ENCODE measurements around the gene RAPH1. TPM values are rescaled to one million over a fixed set of nuclear protein-coding genes. Genes with fewer than 3 reads are reported as not detected.

Gene RAPH1
- polyA plus RNA-seq, 1 donor from 2014 or later = 13.9 TPM

DNA sequence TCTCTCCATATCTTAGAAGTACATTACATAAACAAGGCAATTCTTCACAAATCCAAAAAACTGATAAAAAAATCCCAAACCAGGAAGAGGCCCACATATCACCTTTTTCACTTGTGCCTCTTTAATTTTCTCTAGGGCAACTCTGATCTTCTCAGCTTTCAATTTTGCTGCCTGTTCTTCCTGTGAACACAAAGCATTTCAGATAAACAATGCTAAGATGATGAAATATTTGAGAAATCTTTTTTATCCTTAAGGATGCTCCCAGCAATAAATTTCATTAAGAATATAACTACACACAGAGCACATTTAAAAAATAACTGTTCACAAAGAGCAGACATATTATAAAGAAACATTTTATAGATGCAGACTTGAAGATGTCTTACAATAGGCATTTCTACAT lies 73.4 kb downstream of the RAPH1 start:
- no peak overlapping the region for H2AFZ ChIP-seq (ENCODE audit: low read depth, low read length)
- H4K20me1 ChIP-seq (ENCODE audit: insufficient read depth) = no peaks in the 10 kb centered on the region
- no peaks in the 10 kb centered on the region for H3K27me3 ChIP-seq (ENCODE audit: insufficient read depth, low read depth, low read length)
- TF ChIP-seq, protein P1, sequence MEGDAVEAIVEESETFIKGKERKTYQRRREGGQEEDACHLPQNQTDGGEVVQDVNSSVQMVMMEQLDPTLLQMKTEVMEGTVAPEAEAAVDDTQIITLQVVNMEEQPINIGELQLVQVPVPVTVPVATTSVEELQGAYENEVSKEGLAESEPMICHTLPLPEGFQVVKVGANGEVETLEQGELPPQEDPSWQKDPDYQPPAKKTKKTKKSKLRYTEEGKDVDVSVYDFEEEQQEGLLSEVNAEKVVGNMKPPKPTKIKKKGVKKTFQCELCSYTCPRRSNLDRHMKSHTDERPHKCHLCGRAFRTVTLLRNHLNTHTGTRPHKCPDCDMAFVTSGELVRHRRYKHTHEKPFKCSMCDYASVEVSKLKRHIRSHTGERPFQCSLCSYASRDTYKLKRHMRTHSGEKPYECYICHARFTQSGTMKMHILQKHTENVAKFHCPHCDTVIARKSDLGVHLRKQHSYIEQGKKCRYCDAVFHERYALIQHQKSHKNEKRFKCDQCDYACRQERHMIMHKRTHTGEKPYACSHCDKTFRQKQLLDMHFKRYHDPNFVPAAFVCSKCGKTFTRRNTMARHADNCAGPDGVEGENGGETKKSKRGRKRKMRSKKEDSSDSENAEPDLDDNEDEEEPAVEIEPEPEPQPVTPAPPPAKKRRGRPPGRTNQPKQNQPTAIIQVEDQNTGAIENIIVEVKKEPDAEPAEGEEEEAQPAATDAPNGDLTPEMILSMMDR (IDR thresholded peaks at IDR 0.05; ENCODE audit: poor library complexity, severe bottlenecking) = no peak
- no peaks in the 10 kb centered on the region for H3F3A ChIP-seq (ENCODE audit: insufficient read depth, low read length, poor library complexity, severe bottlenecking)
- no peaks in the 10 kb centered on the region for H3K9me2 ChIP-seq (ENCODE audit: insufficient read depth, low read length)
- H3K9ac ChIP-seq (ENCODE audit: low read length) = no peak overlapping the region
- no peaks in the 10 kb centered on the region for H3K9me3 ChIP-seq (ENCODE audit: low read length)
- H3K4me3 ChIP-seq (ENCODE audit: low read length) = no peak overlapping the region
- H3K79me2 ChIP-seq (replicated peaks; ENCODE audit: insufficient read depth, low read length) = no peaks in the 10 kb centered on the region
- H3K4me2 ChIP-seq (ENCODE audit: low read length) = no peak overlapping the region
- peaks cover 14% of the 10 kb centered on the region for H3K36me3 ChIP-seq (ENCODE audit: insufficient read depth, low read length)
- H3K27ac ChIP-seq (ENCODE audit: low read length) = no peak overlapping the region

GRCh38 chr2:203455209-203455608 lies 79.9 kb downstream of the RAPH1 start:
- peaks cover 18% of the 10 kb centered on the region for H3K36me3 ChIP-seq (ENCODE audit: insufficient read depth, low read length)
- no peaks in the 10 kb centered on the region for H3K9me3 ChIP-seq (ENCODE audit: low read length)
- H3K27ac ChIP-seq (ENCODE audit: low read length) = no peak overlapping the region
- no peaks in the 10 kb centered on the region for H4K20me1 ChIP-seq (ENCODE audit: insufficient read depth)
- no peak overlapping the region for H3K9ac ChIP-seq (ENCODE audit: low read length)
- no peaks in the 10 kb centered on the region for H3F3A ChIP-seq (ENCODE audit: insufficient read depth, low read length, poor library complexity, severe bottlenecking)
- no peak overlapping the region for H3K4me3 ChIP-seq (ENCODE audit: low read length)
- H2AFZ ChIP-seq (ENCODE audit: low read depth, low read length) = no peak overlapping the region
- H3K4me2 ChIP-seq (ENCODE audit: low read length) = no peak overlapping the region
- H3K79me2 ChIP-seq (replicated peaks; ENCODE audit: insufficient read depth, low read length) = no peaks in the 10 kb centered on the region
- TF ChIP-seq MXI1 (conservative IDR thresholded peaks at IDR 0.05; ENCODE audit: poor library complexity, severe bottlenecking) (no peak), RAD21 (conservative IDR thresholded peaks at IDR 0.05) (no peak), TAF1 (IDR thresholded peaks at IDR 0.05; ENCODE audit: low read depth) (no peak), POLR2AphosphoS5 (IDR thresholded peaks at IDR 0.05) (no peak), EP300 (conservative IDR thresholded peaks at IDR 0.05; ENCODE audit: poor library complexity, severe bottlenecking) (no peak), SMC3 (conservative IDR thresholded peaks at IDR 0.05; ENCODE audit: poor library complexity) (no peak), EZH2 (IDR thresholded peaks at IDR 0.05; ENCODE audit: borderline replicate concordance, insufficient read depth, low read length, poor library complexity, severe bottlenecking) (no peak)
- TF ChIP-seq, protein P1 (IDR thresholded peaks at IDR 0.05; ENCODE audit: poor library complexity, severe bottlenecking) = no peak
- H3K9me2 ChIP-seq (ENCODE audit: insufficient read depth, low read length) = no peaks in the 10 kb centered on the region
- H3K27me3 ChIP-seq (ENCODE audit: insufficient read depth, low read depth, low read length) = no peaks in the 10 kb centered on the region

DNA sequence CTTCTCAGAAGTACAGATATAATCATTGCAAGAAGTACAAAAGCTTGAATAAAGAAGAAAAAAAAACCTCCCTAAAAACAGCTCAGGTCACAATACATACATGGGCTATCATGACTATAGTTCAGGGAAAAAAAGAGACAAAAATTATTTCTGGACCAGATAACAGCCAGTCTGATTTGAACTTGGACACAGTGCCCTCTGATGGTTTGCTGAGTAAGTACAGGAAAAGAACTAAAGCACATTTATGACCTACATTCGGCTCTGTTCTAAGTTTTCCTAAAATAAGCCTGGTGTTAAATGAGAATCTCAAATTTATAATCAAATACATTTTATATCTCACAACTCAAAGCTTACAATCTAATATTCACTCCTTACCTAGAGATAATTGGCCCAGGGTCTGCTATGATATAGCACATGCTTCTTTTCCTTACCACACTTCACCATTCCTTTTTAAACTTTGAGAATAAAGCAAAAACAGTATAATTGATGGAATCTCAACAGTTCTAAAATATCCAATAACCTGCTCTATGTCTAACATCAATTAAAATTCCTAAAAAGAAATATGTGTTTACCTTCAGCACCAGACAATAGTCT lies 81.1 kb downstream of the RAPH1 start:
- Histone ChIP-seq H3K9me2 (ENCODE audit: insufficient read depth, low read length) (no peaks in the 10 kb centered on the region), H3K4me3 (ENCODE audit: low read length) (no peak overlapping the region), H3K4me2 (ENCODE audit: low read length) (no peak overlapping the region), H3K9ac (ENCODE audit: low read length) (no peak overlapping the region), H4K20me1 (ENCODE audit: insufficient read depth) (no peaks in the 10 kb centered on the region), H3F3A (ENCODE audit: insufficient read depth, low read length, poor library complexity, severe bottlenecking) (no peaks in the 10 kb centered on the region), H3K79me2 (replicated peaks; ENCODE audit: insufficient read depth, low read length) (no peaks in the 10 kb centered on the region), H3K9me3 (ENCODE audit: low read length) (no peaks in the 10 kb centered on the region), H2AFZ (ENCODE audit: low read depth, low read length) (no peak overlapping the region), H3K27ac (ENCODE audit: low read length) (no peak overlapping the region), H3K36me3 (ENCODE audit: insufficient read depth, low read length) (peaks cover 14% of the 10 kb centered on the region), H3K27me3 (ENCODE audit: insufficient read depth, low read depth, low read length) (no peaks in the 10 kb centered on the region)
- TF ChIP-seq, protein P1 (IDR thresholded peaks at IDR 0.05; ENCODE audit: poor library complexity, severe bottlenecking) = peak; percentile 78
- TF ChIP-seq TAF1 (IDR thresholded peaks at IDR 0.05; ENCODE audit: low read depth) (no peak), POLR2AphosphoS5 (IDR thresholded peaks at IDR 0.05) (no peak), MXI1 (conservative IDR thresholded peaks at IDR 0.05; ENCODE audit: poor library complexity, severe bottlenecking) (no peak), EZH2 (IDR thresholded peaks at IDR 0.05; ENCODE audit: borderline replicate concordance, insufficient read depth, low read length, poor library complexity, severe bottlenecking) (no peak), REST (IDR thresholded peaks at IDR 0.05; ENCODE audit: borderline replicate concordance) (no peak), RAD21 (conservative IDR thresholded peaks at IDR 0.05) (peak; percentile 76), SMC3 (conservative IDR thresholded peaks at IDR 0.05; ENCODE audit: poor library complexity) (peak; percentile 79), EP300 (conservative IDR thresholded peaks at IDR 0.05; ENCODE audit: poor library complexity, severe bottlenecking) (no peak)
